DMS53 treated with DMSO at 0.1 percent for 48 hours (cell line): ENCODE data around the gene ZNF236.

Experiments used
- DNase-seq: peaks from one replicate; lab custom pipeline; 2025; ENCODE audit not compliant: unreplicated experiment; lab: John Stamatoyannopoulos, UW

ZNF236 gene

DNA sequence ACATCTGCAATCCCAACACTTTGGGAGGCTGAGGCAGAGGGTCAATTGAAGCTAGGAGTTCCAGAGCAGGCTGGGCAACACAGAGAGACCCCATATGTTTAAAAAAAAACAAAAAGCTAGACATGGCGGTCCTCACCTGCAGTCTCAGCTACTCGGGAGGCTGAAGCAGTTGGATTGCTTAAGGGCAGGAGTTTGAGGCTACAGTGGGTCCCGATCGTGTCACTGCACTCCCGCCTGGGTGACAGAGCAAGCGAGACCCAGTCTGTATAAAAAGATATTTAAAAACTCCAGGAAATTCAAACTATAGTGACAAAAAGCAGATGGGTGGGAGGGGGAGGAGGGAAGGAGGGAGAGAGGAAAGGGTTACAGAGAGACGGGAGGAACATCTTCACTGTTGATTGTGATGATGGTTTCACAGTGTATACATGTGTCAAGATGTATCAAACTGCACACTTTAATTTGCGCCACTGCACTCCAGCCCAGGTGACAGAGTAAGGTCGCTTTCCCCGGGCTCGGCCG lies 942 bp upstream of the ZNF236 start:
- peak; percentile 54 for DNase-seq

DNA sequence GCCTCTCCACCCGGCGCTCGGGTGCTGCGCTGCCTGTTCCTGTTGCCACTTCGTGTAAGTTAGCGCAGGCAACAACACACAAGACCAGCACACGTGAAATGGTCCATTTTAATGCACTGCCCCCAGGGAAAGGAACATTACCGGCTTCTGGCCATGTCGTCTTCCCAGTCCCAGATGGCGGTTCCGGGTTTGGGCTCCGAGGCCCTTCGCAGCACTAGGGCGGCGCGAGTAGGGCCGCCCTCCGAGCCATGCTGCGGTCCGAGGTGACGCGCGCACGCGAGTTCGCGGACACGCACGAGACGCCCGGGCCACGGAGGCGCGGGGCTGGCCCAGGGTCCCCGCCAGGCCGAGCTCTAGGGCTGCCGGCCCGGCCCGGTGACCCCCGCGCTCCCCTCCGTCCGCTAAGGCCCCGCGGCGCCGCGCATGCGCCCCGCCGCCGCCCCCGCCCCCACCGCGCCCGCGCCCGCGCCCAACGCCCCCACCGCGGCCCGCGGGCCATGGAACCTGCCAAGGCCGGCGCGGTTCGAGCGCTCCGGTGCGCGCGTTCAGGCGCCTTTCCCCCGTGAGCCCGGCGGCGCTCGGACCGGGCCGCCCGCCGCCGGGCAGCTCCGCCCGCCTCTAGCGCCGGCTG lies 367 bp upstream of the ZNF236 start:
- DNase-seq = peak; percentile 43

DNA sequence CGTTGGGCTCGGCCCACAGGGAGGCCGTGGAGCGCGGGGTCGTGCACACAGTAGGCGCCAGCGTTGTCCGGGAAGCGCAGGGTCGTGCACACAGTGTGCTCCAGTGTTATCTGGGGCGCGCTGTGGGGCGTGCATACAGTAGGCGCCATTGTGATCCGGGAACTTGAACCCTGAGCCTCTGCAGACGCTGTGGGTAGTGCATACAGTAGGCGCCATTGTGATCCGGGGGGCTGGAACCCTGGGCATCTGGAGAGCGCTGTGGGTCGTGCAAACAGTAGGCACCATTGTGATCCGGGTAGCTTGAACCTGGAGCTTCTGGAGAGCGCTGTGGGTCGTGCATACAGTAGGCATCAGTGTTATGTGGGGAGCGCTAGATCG lies 793 bp downstream of the ZNF236 start:
- DNase-seq = no peak

DNA sequence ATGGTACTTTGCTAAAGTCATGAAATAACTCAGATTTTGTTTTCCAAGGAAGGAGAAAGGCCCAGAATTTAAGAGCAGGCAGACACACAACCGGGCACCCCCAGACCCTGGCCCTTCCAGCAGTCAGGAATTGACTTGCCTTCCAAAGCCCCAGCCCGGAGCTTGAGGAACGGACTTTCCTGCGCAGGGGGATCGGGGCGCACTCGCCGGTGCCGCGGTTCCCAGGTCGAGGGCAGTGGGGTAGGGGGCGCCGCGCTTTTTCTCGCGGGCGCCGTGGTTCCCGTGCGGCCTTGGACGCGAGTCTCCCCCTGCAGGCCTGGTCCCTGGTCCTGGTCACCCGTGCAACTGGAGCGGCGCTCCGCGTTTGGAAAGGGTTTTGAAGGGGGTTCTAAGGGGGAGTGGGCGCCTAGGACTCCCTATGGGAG lies 1.2 kb downstream of the ZNF236 start:
- no peak for DNase-seq

DNA sequence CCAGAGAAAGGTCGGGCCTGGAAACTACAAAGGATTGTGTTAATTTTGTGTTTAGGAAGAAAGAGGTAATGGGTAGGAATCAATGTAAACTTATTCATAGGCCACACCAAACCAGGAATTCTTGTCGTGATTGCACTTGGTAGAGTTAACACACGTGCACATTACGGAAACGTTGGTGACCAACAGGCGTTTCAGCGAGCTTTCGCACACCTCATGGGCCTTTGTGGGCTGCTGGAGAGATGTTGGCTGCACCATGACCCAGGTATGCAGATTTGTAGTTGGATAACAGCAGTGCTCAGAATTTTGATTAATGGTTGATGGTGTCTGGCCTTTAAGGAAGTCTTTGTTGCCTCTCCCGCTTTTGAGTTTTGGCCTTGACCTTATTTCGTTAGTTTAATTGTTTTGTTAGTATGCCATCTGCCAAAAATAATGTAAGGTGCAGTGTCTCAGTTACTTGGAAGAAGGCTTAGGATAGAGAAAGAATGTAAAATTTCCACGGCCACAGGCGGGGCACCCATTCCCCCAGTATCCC lies 1.9 kb downstream of the ZNF236 start:
- no peak for DNase-seq

DNA sequence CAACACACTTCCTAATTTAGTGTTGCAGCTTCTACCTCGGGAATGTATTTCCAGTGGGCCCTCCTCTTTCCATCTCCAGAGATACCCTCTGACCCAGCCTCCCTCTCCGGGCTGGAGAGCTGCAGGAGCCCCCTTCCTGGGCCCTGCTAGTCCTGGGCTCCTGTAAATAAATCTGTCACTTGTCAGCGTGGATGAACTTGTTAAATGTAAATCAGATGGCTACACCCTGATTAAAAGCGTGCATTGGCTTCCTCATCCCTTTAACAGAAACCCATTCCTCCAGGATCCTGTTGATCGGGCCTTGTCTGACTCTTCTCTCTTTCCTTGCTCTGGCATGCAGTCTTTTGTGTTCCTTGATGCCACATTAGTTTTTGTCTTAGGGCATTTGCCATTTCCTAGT lies 2.4 kb downstream of the ZNF236 start:
- no peak for DNase-seq

DNA sequence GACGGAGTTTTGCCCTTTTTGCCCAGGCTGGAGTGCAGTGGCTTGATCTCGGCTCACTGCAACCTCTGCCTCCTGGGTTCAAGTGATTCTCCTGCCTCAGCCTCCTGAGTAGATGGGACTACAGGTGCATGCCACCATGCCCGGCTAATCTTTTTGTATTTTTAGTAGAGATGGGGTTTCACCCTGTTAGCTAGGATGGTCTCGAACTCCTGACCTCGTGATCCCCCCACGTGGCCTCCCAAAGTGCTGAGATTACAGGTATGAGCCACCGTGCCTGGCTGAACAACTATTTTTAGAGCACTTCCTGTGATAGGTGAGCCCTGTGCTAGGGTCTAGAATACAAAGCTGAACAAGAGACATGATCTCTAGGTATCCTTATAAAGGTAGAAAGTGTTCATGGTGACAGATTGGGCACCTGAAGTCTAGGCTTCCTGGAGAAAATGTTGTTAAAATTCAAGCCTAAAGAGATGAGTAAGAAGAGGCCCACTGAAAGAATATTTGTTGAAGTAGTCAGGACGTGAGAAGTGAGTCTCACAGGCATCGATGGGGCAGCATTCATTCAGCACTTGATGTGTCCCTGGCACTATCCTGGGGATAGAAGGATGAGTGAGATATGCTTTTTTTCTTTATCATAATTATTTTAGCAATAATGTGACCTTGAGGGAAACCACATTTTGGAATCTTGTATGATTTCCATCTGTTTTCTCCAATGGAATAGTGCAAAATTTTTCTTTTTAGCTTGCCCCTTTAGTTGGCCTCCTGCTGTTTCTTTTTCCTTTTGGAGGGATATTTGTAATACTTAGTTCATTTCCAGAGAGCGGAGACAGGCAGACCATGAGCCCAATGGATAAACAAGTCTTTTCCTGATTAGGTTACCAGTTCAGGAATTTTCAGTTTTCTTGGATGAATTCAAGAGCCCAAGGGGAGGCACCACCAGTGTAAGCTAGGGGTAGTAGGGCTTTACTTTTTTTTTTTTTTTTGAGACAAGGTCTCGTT lies 5.1 kb downstream of the ZNF236 start:
- no peak for DNase-seq

DNA sequence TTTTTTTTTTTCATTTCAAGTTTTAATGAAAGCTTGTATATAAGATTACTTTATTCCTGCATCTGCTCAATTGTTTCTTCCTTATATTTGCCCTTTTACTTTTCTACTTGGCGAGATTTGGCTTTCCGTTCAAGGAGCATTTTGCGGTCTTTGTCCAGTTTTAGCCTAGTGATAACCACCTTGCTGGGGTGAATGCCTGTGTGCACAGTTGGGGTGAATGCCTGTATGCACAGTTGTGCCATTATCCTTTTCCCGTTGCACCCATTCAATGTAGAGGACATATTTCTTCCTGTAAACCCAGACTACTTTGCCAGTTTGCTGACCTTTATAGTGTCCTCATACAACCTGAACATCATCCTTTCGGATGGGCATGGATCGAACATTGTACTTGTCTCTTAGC lies 12.0 kb downstream of the ZNF236 start:
- DNase-seq = no peak

DNA sequence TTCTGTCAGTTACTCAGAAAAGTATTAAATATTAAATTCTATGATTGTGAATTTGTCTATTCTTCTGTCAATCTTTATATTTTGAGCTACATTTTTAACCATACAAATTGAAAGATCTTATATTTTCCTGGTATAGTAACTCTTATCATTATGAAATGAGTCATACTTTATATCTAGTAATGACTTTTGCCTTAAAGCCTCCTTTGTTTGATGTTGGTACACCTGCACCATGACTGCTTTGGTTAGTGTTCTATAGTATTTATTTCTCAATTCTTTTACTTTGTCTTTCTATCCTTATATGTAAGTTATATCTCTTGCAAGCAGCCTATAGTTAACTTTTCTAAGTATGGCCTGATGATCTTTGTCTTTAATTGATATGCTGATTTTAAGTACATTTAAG lies 13.0 kb downstream of the ZNF236 start:
- DNase-seq = no peak

DNA sequence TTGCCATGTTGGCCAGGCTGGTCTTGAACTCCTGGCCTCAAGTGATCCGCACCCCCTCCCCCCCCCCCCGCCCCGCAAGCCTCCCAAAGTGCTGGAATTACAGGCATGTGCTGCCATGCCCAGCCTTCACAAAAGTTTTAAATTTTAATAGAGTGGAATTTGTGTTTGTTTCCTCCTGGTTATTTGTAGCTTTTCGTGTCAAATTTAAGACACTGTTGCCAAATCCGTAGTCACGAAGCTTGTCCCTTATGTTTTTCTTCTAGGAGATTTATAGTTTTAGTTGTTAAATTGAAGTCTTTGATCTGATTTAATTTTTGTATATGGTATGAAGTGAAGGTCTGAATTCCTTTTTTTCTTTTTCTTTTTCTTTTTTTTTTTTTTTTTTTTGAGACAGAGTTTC lies 14.7 kb downstream of the ZNF236 start:
- no peak for DNase-seq

DNA sequence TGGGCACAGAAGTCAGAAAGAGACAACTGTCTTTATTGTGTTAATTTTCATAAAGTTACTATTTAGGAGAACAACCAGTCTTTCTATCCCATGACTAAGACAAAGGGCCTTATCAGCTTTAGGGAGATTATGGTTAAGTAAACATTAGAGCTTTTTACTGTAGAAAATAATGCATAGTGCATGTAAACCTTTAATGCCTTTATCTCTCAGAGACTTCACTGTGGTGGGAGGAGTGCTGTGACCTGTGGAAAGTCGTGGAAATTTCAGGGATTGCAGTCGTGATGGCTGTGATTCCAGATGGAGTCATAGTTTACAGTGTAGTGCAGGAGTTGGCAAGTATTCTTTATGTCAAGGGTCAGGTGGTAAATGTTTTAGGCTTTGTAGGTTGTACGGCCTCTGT lies 15.8 kb downstream of the ZNF236 start:
- no peak for DNase-seq

DNA sequence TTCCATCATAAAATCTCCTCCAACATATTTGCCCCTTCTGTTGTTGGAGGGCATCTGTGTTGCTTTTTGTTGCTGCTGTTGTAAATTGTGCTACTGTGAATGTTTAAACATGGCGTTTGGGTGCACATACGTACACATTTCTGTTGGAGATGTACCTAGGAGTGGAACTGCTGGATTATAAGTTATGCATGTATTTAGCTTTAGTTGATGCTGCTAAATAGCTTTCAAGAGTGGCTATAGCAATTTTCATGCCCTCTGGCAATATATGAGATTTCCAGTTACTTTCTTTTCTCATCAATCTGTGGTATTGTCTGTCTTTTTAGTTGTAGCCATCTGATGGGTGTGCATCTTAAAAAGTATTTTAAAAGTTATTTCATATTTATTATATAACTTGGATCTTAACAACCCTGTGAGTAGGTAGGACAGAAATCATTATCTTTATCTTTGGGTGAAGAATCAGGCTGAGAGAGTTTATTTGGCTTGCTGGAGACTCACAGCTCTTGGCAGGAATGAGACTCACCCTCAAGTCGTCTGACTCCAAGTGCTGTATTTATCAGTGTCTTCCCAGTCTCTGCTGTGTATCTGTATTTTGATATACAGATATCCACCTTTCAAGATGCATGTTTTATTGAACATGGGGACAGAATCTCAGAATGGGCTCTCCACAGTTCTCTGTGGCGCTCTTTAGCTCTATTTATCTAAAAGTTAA lies 16.9 kb downstream of the ZNF236 start:
- no peak for DNase-seq

DNA sequence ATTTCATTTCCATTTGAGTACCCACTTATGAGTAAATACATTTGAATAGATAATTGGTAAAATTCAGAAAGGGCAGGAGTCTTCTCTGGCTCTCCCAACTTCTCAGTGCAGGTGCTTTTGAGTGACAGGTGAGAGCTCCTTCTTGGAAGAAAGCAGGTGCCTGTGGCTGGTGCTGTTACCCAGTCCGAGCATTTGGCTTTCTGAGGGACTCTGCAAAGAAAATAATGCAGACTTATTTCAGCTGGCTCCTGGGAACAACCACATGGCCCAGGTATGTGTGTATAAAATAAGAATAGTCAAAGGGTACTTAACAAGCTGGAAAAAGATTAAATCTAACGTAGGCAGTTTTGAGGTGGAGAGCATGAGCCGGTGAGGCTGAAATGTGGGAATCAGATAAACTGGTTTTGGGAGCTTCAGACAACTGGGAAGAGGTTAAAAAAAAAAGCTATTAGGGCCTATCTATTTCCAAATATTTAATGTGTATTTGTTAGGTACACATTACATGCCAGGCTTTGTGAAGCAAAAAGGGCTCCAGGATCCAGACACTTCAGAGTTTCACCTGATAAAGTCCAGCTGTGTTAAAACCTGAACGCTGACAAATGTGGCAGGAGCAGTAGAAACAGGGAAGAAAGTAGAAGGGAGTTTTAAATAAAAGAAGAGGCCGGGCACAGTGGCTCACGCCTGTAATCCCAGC lies 20.6 kb downstream of the ZNF236 start:
- DNase-seq = no peak

DNA sequence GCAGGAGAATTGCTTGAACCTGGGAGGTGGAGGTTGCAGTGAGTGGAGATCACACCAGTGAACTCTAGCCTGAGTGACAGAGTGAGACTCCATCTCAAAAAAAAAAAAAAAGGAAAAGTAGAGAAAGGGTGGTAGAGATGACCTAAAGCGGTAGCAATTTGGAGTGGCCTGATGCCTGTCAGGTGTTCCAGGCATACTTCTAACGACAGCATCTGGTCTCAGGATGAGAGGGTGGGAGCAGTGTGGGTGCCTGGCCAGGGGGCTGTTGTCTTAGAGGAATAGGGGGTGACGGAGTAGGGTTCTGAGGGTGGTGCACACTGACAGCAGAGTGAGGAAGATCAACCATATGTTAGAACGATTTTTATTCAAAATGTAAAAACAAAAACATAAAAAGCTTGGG lies 21.8 kb downstream of the ZNF236 start:
- no peak for DNase-seq

DNA sequence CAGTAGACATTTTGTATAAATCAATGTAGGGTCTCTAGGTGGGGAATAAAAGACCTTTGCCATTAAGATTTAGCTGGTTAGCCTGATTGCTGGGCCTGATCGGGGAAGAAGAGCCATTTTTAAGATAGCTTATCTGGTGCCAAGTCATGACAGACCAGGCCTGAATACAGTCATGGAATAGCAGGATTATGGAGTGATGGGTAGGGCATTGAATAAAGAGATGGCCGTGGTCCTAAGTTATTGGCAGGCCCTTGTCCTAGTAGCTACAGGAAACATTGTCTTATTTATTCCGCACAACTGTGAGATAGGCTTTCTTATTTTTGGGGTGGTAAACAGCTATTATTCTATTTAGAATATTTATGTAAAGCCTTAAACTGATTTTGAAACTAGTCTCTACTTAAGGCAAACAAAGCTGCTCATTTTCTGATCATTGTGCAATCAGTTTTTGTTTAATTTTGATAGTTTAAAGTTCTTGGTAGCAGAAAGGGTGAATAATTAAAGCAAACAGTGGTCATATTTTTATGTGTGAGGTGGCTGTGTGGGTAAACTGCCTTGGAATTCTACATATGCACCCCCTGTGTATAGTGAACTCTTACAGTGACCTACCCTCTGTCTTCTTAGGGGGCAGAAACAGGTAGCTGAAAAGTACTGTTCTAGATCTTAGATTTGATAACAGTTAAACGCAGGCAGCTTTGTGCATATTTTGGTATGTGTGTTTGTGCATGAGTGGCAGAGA lies 22.6 kb downstream of the ZNF236 start:
- no peak for DNase-seq

DNA sequence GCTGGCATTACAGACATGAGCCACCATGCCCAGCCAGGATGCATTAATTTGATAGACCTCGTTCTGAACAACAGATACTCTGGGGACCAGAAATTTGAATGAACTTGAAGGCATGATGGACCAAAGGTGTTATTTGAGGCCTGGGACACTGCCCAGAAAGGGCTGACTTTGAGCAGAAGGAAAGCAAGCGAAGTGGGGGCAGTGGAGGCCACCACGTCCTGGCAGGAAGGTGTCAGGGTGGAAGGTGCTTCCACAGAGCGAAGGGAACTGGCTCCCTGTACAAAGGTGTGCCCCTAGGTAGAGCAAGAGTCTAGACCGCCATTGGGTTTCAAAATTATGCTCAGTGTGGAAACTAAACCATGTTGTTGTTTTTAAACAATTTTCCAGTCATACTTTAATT lies 23.9 kb downstream of the ZNF236 start:
- DNase-seq = no peak

DNA sequence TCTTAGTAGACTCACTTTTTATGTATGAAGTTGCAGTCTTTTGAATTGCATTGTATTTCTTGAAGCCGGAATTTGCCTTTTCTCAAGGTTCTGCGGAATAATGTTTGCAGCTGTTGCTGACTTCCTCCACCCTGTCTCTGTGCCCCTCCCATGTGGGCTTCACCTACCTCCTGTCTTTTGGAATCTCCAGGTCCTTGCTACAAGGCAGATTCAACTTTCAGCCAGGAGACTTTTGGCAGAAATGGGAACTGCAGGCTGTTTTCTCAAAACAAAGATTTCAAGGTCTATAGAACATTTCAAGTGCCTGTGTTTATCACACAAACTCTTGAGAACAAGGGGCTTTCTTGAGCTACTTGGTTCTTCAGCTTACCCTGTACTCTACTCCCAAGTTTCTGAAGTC lies 25.6 kb downstream of the ZNF236 start:
- DNase-seq = no peak

DNA sequence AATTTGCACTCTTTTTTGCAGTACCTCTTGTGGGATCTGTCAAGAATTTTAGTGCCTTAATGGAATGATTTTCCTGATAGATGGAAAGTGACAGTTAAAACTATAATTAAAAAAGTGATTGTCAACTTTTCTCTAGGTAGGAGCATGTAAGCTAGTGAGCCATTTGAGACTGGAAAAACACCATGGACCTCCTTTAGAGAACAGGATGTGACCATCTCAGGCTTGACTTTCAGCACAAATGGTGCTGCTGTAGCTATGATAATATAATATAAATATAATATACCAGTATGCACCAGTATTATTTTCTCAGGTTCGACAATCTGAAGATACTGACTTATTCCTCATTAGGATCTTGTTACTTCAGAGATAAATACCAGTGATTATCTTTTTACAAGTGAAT lies 27.8 kb downstream of the ZNF236 start:
- DNase-seq = no peak

DNA sequence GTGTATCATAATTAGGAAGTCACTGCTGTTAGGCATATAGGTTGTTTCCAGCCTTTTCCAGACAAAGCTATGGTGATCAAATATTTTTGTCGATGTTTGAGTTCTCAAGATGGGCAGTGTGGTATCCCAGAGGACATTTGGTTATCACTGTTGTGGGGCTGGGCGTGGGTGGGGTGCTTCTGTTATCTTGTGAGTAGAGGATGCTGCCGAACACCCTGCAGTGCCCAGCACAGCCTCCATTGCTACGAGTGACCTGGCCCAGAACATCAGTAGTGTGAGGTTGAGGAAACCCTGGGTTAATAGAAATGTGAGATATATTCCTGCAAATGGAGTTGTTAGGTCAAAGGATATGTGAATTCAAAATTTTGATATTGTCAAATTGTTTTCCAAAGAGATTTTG lies 33.2 kb downstream of the ZNF236 start:
- DNase-seq = no peak

DNA sequence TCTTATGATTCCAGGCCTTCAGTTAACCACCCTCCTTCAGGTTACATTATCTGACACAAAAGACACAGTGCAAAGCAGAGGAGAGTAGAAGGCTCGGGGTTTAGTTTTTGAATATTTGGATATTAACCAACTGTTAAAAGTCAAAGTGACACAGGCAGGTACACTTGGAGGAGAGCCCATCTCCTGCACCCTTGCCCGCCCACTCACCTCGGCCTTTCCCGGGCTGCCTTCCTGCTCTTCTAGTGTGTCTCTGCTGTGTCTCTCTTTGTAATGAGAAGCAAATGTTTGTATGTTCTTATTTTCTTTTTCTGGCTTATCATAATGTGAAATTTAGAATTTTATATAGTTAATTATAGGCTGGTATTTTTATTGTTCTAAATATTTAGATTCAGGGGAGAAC lies 35.1 kb downstream of the ZNF236 start:
- DNase-seq = no peak
